Measurements from ENCODE around the gene MED13.

The MED13 gene

DNA sequence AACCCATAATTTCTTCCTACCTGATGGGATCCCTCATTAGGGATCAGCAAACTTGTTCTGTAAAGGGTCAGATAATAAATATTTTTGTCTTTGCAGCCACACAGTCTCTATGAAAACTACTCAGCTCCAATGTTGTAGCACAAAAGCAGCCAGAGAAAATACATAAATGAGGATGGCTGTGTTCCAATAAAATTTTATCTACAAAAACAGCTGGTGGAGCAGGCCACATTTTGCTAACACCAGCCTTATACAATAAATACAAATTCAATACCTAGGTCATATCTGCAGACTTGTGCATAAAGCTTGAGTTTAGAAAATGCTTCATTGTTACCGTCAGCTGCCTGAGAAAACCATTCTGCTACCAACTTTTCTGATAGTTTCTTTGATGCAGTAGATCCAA lies 98.9 kb downstream of the MED13 start:
- H3K4me3 ChIP-seq (replicated peaks; ENCODE audit: insufficient read depth, low read length), result no peak overlapping the region

DNA sequence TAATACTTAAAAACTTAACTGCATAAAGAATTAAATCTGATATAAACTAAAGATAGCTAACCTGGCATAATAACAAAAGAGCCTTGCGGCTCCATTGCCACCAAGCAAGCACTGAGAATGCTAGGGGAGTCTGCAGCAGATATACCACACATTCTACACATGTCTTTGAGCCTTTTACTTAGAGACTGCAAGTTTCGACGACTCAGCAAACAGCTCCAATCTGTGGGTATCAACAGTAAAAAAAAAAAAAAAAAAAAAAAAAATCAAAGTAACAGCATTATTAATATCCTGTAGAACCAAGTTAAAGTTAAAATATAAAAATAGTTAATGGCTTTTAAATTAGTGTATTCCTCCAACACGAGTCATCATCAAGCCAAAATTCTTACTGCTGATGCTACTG lies 109.5 kb downstream of the MED13 start:
- Histone ChIP-seq H3K4me3 (replicated peaks; ENCODE audit: insufficient read depth, low read length) (no peak overlapping the region), H3K27ac (replicated peaks) (no peak overlapping the region), H3K27me3 (ENCODE audit: insufficient read depth, poor library complexity, severe bottlenecking) (no peaks in the 10 kb centered on the region)
- TF ChIP-seq, protein P1, sequence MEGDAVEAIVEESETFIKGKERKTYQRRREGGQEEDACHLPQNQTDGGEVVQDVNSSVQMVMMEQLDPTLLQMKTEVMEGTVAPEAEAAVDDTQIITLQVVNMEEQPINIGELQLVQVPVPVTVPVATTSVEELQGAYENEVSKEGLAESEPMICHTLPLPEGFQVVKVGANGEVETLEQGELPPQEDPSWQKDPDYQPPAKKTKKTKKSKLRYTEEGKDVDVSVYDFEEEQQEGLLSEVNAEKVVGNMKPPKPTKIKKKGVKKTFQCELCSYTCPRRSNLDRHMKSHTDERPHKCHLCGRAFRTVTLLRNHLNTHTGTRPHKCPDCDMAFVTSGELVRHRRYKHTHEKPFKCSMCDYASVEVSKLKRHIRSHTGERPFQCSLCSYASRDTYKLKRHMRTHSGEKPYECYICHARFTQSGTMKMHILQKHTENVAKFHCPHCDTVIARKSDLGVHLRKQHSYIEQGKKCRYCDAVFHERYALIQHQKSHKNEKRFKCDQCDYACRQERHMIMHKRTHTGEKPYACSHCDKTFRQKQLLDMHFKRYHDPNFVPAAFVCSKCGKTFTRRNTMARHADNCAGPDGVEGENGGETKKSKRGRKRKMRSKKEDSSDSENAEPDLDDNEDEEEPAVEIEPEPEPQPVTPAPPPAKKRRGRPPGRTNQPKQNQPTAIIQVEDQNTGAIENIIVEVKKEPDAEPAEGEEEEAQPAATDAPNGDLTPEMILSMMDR (IDR thresholded peaks at IDR 0.05; ENCODE audit: insufficient read depth, low read length), result no peak
- TF ChIP-seq SPI1 (IDR thresholded peaks at IDR 0.05; ENCODE audit: borderline replicate concordance, low read depth), result no peak
- TF ChIP-seq, protein P2, sequence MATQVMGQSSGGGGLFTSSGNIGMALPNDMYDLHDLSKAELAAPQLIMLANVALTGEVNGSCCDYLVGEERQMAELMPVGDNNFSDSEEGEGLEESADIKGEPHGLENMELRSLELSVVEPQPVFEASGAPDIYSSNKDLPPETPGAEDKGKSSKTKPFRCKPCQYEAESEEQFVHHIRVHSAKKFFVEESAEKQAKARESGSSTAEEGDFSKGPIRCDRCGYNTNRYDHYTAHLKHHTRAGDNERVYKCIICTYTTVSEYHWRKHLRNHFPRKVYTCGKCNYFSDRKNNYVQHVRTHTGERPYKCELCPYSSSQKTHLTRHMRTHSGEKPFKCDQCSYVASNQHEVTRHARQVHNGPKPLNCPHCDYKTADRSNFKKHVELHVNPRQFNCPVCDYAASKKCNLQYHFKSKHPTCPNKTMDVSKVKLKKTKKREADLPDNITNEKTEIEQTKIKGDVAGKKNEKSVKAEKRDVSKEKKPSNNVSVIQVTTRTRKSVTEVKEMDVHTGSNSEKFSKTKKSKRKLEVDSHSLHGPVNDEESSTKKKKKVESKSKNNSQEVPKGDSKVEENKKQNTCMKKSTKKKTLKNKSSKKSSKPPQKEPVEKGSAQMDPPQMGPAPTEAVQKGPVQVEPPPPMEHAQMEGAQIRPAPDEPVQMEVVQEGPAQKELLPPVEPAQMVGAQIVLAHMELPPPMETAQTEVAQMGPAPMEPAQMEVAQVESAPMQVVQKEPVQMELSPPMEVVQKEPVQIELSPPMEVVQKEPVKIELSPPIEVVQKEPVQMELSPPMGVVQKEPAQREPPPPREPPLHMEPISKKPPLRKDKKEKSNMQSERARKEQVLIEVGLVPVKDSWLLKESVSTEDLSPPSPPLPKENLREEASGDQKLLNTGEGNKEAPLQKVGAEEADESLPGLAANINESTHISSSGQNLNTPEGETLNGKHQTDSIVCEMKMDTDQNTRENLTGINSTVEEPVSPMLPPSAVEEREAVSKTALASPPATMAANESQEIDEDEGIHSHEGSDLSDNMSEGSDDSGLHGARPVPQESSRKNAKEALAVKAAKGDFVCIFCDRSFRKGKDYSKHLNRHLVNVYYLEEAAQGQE (IDR thresholded peaks at IDR 0.05; ENCODE audit: insufficient replicate concordance, low read depth), result no peak
- TF ChIP-seq POLR2AphosphoS5 (IDR thresholded peaks at IDR 0.05; ENCODE audit: low read depth), result no peak
- TF ChIP-seq GABPA (IDR thresholded peaks at IDR 0.05; ENCODE audit: low read depth), result no peak
- DNase-seq (ENCODE audit: low read depth in 1 of 2, low spot score in 1 of 2), result no peak

More for the DNA sequence above, 98.9 kb downstream of the MED13 start:
- no peak for DNase-seq (ENCODE audit: low read depth in 1 of 2, low spot score in 1 of 2)
- no peaks in the 10 kb centered on the region for H3K27me3 ChIP-seq (ENCODE audit: insufficient read depth, poor library complexity, severe bottlenecking)
- TF ChIP-seq, protein P1 (IDR thresholded peaks at IDR 0.05; ENCODE audit: insufficient read depth, low read length), result no peak
- no peak for TF ChIP-seq SPI1 (IDR thresholded peaks at IDR 0.05; ENCODE audit: borderline replicate concordance, low read depth)
- no peak for TF ChIP-seq GABPA (IDR thresholded peaks at IDR 0.05; ENCODE audit: low read depth)
- H3K27ac ChIP-seq (replicated peaks), result no peak overlapping the region

DNA sequence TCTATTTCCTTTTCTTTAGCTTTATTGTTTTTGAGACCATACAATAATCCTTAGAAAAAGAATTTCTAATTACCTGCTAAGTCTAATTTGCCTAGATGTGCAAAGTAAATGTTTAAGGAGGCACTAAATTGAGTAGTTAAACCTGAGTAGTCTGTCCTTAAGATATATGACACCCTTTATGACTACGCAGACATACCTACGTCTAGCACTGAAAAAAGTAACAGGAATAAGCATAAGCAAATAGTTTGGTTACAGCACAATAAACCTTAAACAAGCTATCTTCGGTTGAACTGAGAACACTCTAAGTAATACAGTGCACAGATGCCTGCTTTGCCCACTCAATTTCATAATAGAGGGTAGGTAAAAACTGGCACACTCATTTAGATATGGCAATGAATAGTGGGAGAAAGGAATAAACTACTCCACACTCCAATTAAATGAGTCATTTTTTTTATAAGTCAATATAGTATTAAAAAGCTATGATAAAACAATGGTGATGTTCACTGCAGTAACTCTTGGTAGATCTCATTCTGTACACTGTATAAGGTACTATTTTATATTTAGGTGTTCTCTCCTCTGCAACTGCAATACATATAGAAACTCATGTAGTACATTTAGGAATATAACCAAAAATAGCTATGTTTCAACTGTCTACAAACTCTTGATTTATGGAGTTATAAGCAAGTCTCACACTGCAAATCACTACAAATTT lies 117.6 kb downstream of the MED13 start:
- H3K27ac ChIP-seq (replicated peaks), result no peak overlapping the region
- H3K4me3 ChIP-seq (replicated peaks; ENCODE audit: insufficient read depth, low read length), result no peak overlapping the region
- no peak for DNase-seq (ENCODE audit: low read depth in 1 of 2, low spot score in 1 of 2)
- TF ChIP-seq, protein P2 (IDR thresholded peaks at IDR 0.05; ENCODE audit: insufficient replicate concordance, low read depth), result no peak
- TF ChIP-seq, protein P1 (IDR thresholded peaks at IDR 0.05; ENCODE audit: insufficient read depth, low read length), result no peak
- TF ChIP-seq POLR2AphosphoS5 (IDR thresholded peaks at IDR 0.05; ENCODE audit: low read depth), result no peak
- no peak for TF ChIP-seq SPI1 (IDR thresholded peaks at IDR 0.05; ENCODE audit: borderline replicate concordance, low read depth)
- TF ChIP-seq GABPA (IDR thresholded peaks at IDR 0.05; ENCODE audit: low read depth), result no peak
- no peaks in the 10 kb centered on the region for H3K27me3 ChIP-seq (ENCODE audit: insufficient read depth, poor library complexity, severe bottlenecking)

DNA sequence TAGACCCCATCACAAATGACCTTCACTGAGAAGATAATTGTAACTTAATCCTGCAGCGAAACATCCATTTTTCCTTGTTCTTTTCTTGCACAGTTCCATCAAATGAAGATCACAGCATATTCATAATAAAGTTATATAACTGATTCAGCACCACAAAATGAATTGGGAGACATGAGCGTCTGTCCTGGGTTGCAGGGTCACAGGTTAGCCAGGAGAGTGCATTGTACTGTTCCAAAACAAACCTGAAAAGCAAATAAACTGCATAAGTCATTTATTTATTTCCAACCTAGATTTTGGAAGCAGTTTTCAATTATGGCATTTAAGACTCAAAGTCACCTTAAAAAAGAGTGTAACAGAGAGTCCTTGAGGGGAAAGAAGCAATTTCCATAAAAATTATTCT lies 118.7 kb downstream of the MED13 start:
- no peak for DNase-seq (ENCODE audit: low read depth in 1 of 2, low spot score in 1 of 2)
- H3K4me3 ChIP-seq (replicated peaks; ENCODE audit: insufficient read depth, low read length), result no peak overlapping the region
- no peak overlapping the region for H3K27ac ChIP-seq (replicated peaks)
- TF ChIP-seq, protein P2 (IDR thresholded peaks at IDR 0.05; ENCODE audit: insufficient replicate concordance, low read depth), result no peak
- TF ChIP-seq POLR2AphosphoS5 (IDR thresholded peaks at IDR 0.05; ENCODE audit: low read depth) (no peak), SPI1 (IDR thresholded peaks at IDR 0.05; ENCODE audit: borderline replicate concordance, low read depth) (no peak)
- TF ChIP-seq, protein P1 (IDR thresholded peaks at IDR 0.05; ENCODE audit: insufficient read depth, low read length), result no peak
- no peaks in the 10 kb centered on the region for H3K27me3 ChIP-seq (ENCODE audit: insufficient read depth, poor library complexity, severe bottlenecking)

Data from HL-60 (cell line).